IMR-90 (cell line): ENCODE measurements around the gene TNFRSF11A. TPM values are rescaled to one million over a fixed set of nuclear protein-coding genes. Genes with fewer than 3 reads are reported as not detected.

ENCODE experiments used
- ATAC-seq: fragments of 200-7000 bp; cut with Tn5 transposase; 2 replicates; pipeline ENCODE4 v1.9.1; 2020; ENCODE audit warnings: low read depth, mild to moderate bottlenecking, moderate library complexity
- BruUV-seq: library from RNA; stranded (reverse); fragments of 400-500 nt; replicated peaks from 2 replicates; lab custom pipeline; 2021; lab: Mats Ljungman, UMichigan
- CTCF ChIA-PET: fragments of 300-600 bp; formaldehyde crosslinking; extraction: SDS; loops from one replicate; lab custom pipeline; 2021; ENCODE audit warnings: antibody characterized with exemption; lab: Yijun Ruan, JAX
- POLR2A ChIA-PET: fragments of 300-600 bp; sonication (Branson Sonifier 250); formaldehyde crosslinking; loops from one replicate; lab custom pipeline; 2022; ENCODE audit warnings: antibody characterized with exemption; ENCODE audit not compliant: unreplicated experiment; lab: Charles Lee
- DNase-seq: peaks from one replicate; pipeline ENCODE4 v3.0.0; 2013
- H2AFZ ChIP-seq: replicated peaks from 2 replicates; pipeline ENCODE3; 2013; ENCODE audit warnings: low read length, mild to moderate bottlenecking; ENCODE audit not compliant: poor library complexity
- H2AK5ac ChIP-seq: 2 replicates; pipeline ENCODE4 v1.6.1; 2013; ENCODE audit warnings: low read depth, low read length, inconsistent platforms
- H2AK9ac ChIP-seq: replicated peaks from 2 replicates; pipeline ENCODE3; 2013; ENCODE audit warnings: mild to moderate bottlenecking, low read depth, low read length, moderate library complexity; ENCODE audit not compliant: poor library complexity
- H2BK120ac ChIP-seq: 2 replicates; pipeline ENCODE4 v1.6.1; 2013; ENCODE audit warnings: low read depth, low read length, inconsistent platforms
- H2BK15ac ChIP-seq: 3 replicates; pipeline ENCODE4 v1.6.1; 2013; ENCODE audit warnings: low read depth, low read length, inconsistent platforms
- H2BK20ac ChIP-seq: 2 replicates; pipeline ENCODE4 v1.6.1; 2013; ENCODE audit warnings: low read depth, mild to moderate bottlenecking, inconsistent platforms, low read length, moderate library complexity
- H2BK5ac ChIP-seq: 2 replicates; pipeline ENCODE4 v1.6.1; 2013; ENCODE audit warnings: mild to moderate bottlenecking, low read depth, low read length, inconsistent platforms; ENCODE audit not compliant: poor library complexity, severe bottlenecking
- H3K14ac ChIP-seq: replicated peaks from 2 replicates; pipeline ENCODE4 v1.6.1; 2013; ENCODE audit warnings: low read depth, low read length, inconsistent platforms
- H3K18ac ChIP-seq: 2 replicates; pipeline ENCODE4 v1.6.1; 2013; ENCODE audit warnings: low read depth, low read length, control low read depth
- H3K23ac ChIP-seq: 2 replicates; pipeline ENCODE4 v1.6.1; 2013; ENCODE audit warnings: low read depth, low read length, inconsistent platforms
- H3K27ac ChIP-seq: 2 replicates; pipeline ENCODE4 v1.5.1; 2013; ENCODE audit warnings: mild to moderate bottlenecking, control low read depth, low read length; ENCODE audit not compliant: insufficient read depth
- H3K27me3 ChIP-seq: 2 replicates; pipeline ENCODE4 v1.6.1; 2013; ENCODE audit warnings: low read length; ENCODE audit not compliant: control insufficient read depth, insufficient read depth
- H3K36me3 ChIP-seq: 2 replicates; pipeline ENCODE4 v1.6.1; 2013; ENCODE audit warnings: low read length, mixed read lengths; ENCODE audit not compliant: control insufficient read depth, insufficient read depth
- H3K4ac ChIP-seq: 2 replicates; pipeline ENCODE4 v1.6.1; 2013; ENCODE audit warnings: low read depth, low read length, inconsistent platforms
- H3K4me1 ChIP-seq: 2 replicates; pipeline ENCODE4 v1.6.1; 2013; ENCODE audit warnings: low read length, mixed read lengths; ENCODE audit not compliant: control insufficient read depth, insufficient read depth
- H3K4me2 ChIP-seq: 2 replicates; pipeline ENCODE4 v1.6.1; 2013; ENCODE audit warnings: low read depth, mild to moderate bottlenecking, control low read depth, low read length, moderate library complexity
- H3K4me3 ChIP-seq: 2 replicates; pipeline ENCODE4 v1.5.1; 2013; ENCODE audit warnings: low read depth, mild to moderate bottlenecking, control low read depth, low read length, moderate library complexity; ENCODE audit not compliant: insufficient read depth
- H3K56ac ChIP-seq: 2 replicates; pipeline ENCODE4 v1.6.1; 2013; ENCODE audit warnings: low read length, inconsistent platforms; ENCODE audit not compliant: insufficient read depth; ENCODE audit errors: extremely low read depth
- H3K79me1 ChIP-seq, 2 experiments: 2 replicates each; pipeline ENCODE4 v1.6.1; 2013; ENCODE audit warnings: low read length in 2 of 2, inconsistent platforms in 1 of 2, low read depth in 1 of 2
- H3K9ac ChIP-seq: 2 replicates; pipeline ENCODE4 v1.6.1; 2013; ENCODE audit warnings: low read depth, low read length, control low read depth
- H3K9me1 ChIP-seq: 2 replicates; pipeline ENCODE4 v1.6.1; 2013; ENCODE audit warnings: low read length, inconsistent platforms; ENCODE audit not compliant: insufficient read depth
- H3K9me3 ChIP-seq: 2 replicates; pipeline ENCODE4 v1.6.1; 2013; ENCODE audit warnings: low read length; ENCODE audit not compliant: control insufficient read depth, insufficient read depth
- H4K20me1 ChIP-seq: 2 replicates; pipeline ENCODE4 v1.6.1; 2013; ENCODE audit warnings: low read length, inconsistent platforms; ENCODE audit not compliant: insufficient read depth
- H4K5ac ChIP-seq: 2 replicates; pipeline ENCODE4 v1.6.1; 2013; ENCODE audit warnings: mild to moderate bottlenecking, low read depth, low read length, control low read depth
- H4K8ac ChIP-seq, 2 experiments: 2 replicates each; pipeline ENCODE4 v1.6.1; 2013; ENCODE audit warnings: low read depth in 2 of 2, low read length in 2 of 2, control low read depth in 1 of 2, inconsistent platforms in 1 of 2
- H4K91ac ChIP-seq: 2 replicates; pipeline ENCODE4 v1.6.1; 2013; ENCODE audit warnings: low read depth, low read length, inconsistent platforms; ENCODE audit not compliant: insufficient read depth
- BHLHE40 ChIP-seq: fragments of 150-350 bp; IDR thresholded peaks from 2 replicates; pipeline ENCODE4 v1.6.1; 2016; ENCODE audit warnings: mild to moderate bottlenecking, low read depth, low read length
- CEBPB ChIP-seq: IDR thresholded peaks from 2 replicates; pipeline ENCODE4 v1.6.1; 2012; ENCODE audit warnings: low read depth, low read length, improper control_type of control experiment
- CHD1 ChIP-seq: IDR thresholded peaks from 2 replicates; pipeline ENCODE4 v1.6.1; 2012; ENCODE audit warnings: low read depth, low read length, improper control_type of control experiment
- MAFK ChIP-seq: IDR thresholded peaks from 2 replicates; pipeline ENCODE4 v1.6.1; 2012; ENCODE audit warnings: low read depth, low read length, improper control_type of control experiment
- MAZ ChIP-seq: IDR thresholded peaks from 2 replicates; pipeline ENCODE4 v1.6.1; 2012; ENCODE audit warnings: low read depth, mild to moderate bottlenecking, low read length, improper control_type of control experiment, moderate library complexity, borderline replicate concordance
- MXI1 ChIP-seq: IDR thresholded peaks from 2 replicates; pipeline ENCODE4 v1.6.1; 2012; ENCODE audit warnings: low read depth, mild to moderate bottlenecking, low read length, moderate library complexity, borderline replicate concordance
- NFE2L2 ChIP-seq: fragments of 150-350 bp; IDR thresholded peaks from 2 replicates; pipeline ENCODE4 v1.6.1; 2016; ENCODE audit warnings: low read depth, mild to moderate bottlenecking, low read length
- POLR2A ChIP-seq: IDR thresholded peaks from 2 replicates; pipeline ENCODE4 v1.6.1; 2012; ENCODE audit warnings: mild to moderate bottlenecking, low read depth, low read length
- RCOR1 ChIP-seq: IDR thresholded peaks from 2 replicates; pipeline ENCODE4 v1.6.1; 2012; ENCODE audit warnings: mild to moderate bottlenecking, low read length, improper control_type of control experiment; ENCODE audit not compliant: insufficient replicate concordance
- SMC3 ChIP-seq: fragments of 150-350 bp; IDR thresholded peaks from 2 replicates; pipeline ENCODE4 v1.6.1; 2016; ENCODE audit warnings: low read depth, mild to moderate bottlenecking, antibody characterized with exemption, low read length, moderate library complexity
- WGBS, 2 experiments: methylation state at CpG; one replicate each; pipeline versions ENCODE4 v1.1.5 to v1.1.7; 2013; ENCODE audit warnings: missing lambda C conversion rate in 2 of 2; ENCODE audit not compliant: insufficient read length in 1 of 2; ENCODE audit errors: extremely low coverage in 2 of 2; 5-methylcytosine and 5-hydroxymethylcytosine counted together
- dilution Hi-C: fragments of 300-500 bp; cut with HindIII; formaldehyde crosslinking; loops from one replicate; pipeline ENCODE4 v1.14.3; 2018; ENCODE audit warnings: low sequenced_read_pairs; ENCODE audit not compliant: unreplicated experiment
- in situ Hi-C: fragments of 300-500 bp; cut with MboI; formaldehyde crosslinking; loops from 3 replicates; pipeline ENCODE4 v1.14.3; 2019; ENCODE audit warnings: low sequenced_read_pairs, inconsistent platforms, mixed read lengths
- intact Hi-C: fragments of 100-400 bp; cut with micrococcal nuclease; formaldehyde crosslinking; loops from 2 replicates; pipeline ENCODE4 v1.10.0; 2022
- polyA plus RNA-seq, 3 experiments: library from polyadenylated mRNA; depleted of rRNA; stranded (reverse); fragments of >200 nt; gene quantifications; 2 replicates each; pipeline ENCODE4 v1.2.3, GENCODE V29; 2012; ENCODE audit warnings: low replicate concordance in 1 of 3
- total RNA-seq: library from RNA; depleted of rRNA; stranded (reverse); fragments of >200 nt; gene quantifications from 2 replicates; pipeline ENCODE4 v1.2.3, GENCODE V29; 2012
- TF ChIP-seq, protein P1 (sequence below): fragments of 150-350 bp; IDR thresholded peaks from 2 replicates; pipeline ENCODE4 v1.6.1; 2017; ENCODE audit warnings: mild to moderate bottlenecking, antibody characterized with exemption, low read length, low read depth
- TF ChIP-seq, protein P2 (sequence below): fragments of 150-350 bp; IDR thresholded peaks from 2 replicates; pipeline ENCODE4 v1.6.1; 2016; ENCODE audit warnings: low read depth, mild to moderate bottlenecking, low read length, moderate library complexity, borderline replicate concordance

The TNFRSF11A gene
- total and polyA plus RNA-seq, 2 of the 4 experiments (the other 2 are of a cell fraction) = under 0.01 TPM; not detected in 1

DNA sequence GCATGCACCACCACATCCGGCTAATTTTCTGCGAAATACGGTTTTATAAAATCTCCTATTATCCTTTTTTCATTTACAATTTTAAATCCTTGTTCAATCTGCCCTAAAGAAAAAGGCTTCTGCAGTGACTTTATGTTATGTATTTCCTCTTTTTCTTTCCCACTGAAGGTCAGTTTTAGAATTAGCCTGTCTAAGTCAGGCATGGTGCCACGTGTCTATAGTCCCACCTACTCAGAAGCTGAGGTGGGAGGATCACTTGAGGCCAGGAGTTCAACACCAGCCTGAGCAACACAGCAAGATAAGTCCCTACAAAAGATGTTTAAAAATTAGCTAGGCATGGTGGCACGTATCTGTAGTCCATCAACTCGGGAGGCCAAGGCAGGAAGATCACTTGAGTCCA lies 39.8 kb upstream of the TNFRSF11A start:
- 100% methylated on average over 2 of the region's 6 CpGs; no CpG with 5 or more reads in 1 of the 2 experiments for WGBS, 2 experiments
- Histone ChIP-seq H3K4me3 (no peak overlapping the region), H3K14ac (no peak overlapping the region), H3K18ac (no peak overlapping the region), H2AFZ (no peak overlapping the region), H4K8ac (no peak overlapping the region), H4K5ac (no peak overlapping the region), H2BK120ac (no peak overlapping the region), H3K56ac (no peak overlapping the region), H3K4me2 (no peak overlapping the region), H2AK5ac (no peak overlapping the region; the same call in 1 of the 2 replicates), H2BK20ac (no peak overlapping the region), H4K20me1 (no peaks in the 10 kb centered on the region), H3K9me1 (peaks cover 3% of the 10 kb centered on the region; the same call in 1 of the 2 replicates), H2BK5ac (no peak overlapping the region), H3K27me3 (no peaks in the 10 kb centered on the region), H3K23ac (no peak overlapping the region), H3K27ac (no peak overlapping the region), H3K4ac (no peak overlapping the region), H3K4me1 (peaks cover 7% of the 10 kb centered on the region), H3K9me3 (no peaks in the 10 kb centered on the region), H3K36me3 (peaks cover 5% of the 10 kb centered on the region; the same call in 1 of the 2 replicates), H2BK15ac (no peak overlapping the region), H2AK9ac (no peak overlapping the region), H3K9ac (no peak overlapping the region), H4K91ac (no peak overlapping the region), H3K79me1 (peaks cover 3 to 7% of the 10 kb centered on the region in 2 experiments; a peak in 1 of 4 replicates)
- in situ Hi-C loops (loop anchor here (25.0 kb wide), 1 partner anchor 277 kb away; no protein-coding TSS in a partner anchor), intact Hi-C loops (no loop called here), dilution Hi-C loops (no loop called here)
- TF ChIP-seq BHLHE40 = no peak
- no peak for TF ChIP-seq SMC3
- TF ChIP-seq POLR2A = no peak
- TF ChIP-seq CHD1 = no peak
- no peak for TF ChIP-seq MAZ
- no peak for TF ChIP-seq CEBPB
- no peak for TF ChIP-seq RCOR1
- TF ChIP-seq, protein P1, sequence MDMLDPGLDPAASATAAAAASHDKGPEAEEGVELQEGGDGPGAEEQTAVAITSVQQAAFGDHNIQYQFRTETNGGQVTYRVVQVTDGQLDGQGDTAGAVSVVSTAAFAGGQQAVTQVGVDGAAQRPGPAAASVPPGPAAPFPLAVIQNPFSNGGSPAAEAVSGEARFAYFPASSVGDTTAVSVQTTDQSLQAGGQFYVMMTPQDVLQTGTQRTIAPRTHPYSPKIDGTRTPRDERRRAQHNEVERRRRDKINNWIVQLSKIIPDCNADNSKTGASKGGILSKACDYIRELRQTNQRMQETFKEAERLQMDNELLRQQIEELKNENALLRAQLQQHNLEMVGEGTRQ = no peak
- no peak for TF ChIP-seq MXI1
- TF ChIP-seq NFE2L2 = no peak
- TF ChIP-seq, protein P2, sequence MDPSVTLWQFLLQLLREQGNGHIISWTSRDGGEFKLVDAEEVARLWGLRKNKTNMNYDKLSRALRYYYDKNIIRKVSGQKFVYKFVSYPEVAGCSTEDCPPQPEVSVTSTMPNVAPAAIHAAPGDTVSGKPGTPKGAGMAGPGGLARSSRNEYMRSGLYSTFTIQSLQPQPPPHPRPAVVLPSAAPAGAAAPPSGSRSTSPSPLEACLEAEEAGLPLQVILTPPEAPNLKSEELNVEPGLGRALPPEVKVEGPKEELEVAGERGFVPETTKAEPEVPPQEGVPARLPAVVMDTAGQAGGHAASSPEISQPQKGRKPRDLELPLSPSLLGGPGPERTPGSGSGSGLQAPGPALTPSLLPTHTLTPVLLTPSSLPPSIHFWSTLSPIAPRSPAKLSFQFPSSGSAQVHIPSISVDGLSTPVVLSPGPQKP = no peak
- no peak for TF ChIP-seq MAFK
- ATAC-seq (no peak), DNase-seq (no peak)
- no TSS peak for BruUV-seq
- ChIA-PET CTCF (no interaction called here), POLR2A (no interaction called here)
